IMR-90 (cell line): Measurements from ENCODE around the gene DSC2. TPM values are rescaled to one million over a fixed set of nuclear protein-coding genes. Genes with fewer than 3 reads are reported as not detected.

Experiments
- ATAC-seq: fragments of 200-7000 bp; cut with Tn5 transposase; 2 replicates; pipeline ENCODE4 v1.9.1; 2020; ENCODE audit warnings: low read depth, mild to moderate bottlenecking, moderate library complexity
- BruUV-seq: library from RNA; stranded (reverse); fragments of 400-500 nt; replicated peaks from 2 replicates; lab custom pipeline; 2021; lab: Mats Ljungman, UMichigan
- CTCF ChIA-PET: fragments of 300-600 bp; formaldehyde crosslinking; extraction: SDS; loops from one replicate; lab custom pipeline; 2021; ENCODE audit warnings: antibody characterized with exemption; lab: Yijun Ruan, JAX
- POLR2A ChIA-PET: fragments of 300-600 bp; sonication (Branson Sonifier 250); formaldehyde crosslinking; loops from one replicate; lab custom pipeline; 2022; ENCODE audit warnings: antibody characterized with exemption; ENCODE audit not compliant: unreplicated experiment; lab: Charles Lee
- DNase-seq: peaks from one replicate; pipeline ENCODE4 v3.0.0; 2013
- H2AFZ ChIP-seq: replicated peaks from 2 replicates; pipeline ENCODE3; 2013; ENCODE audit warnings: low read length, mild to moderate bottlenecking; ENCODE audit not compliant: poor library complexity
- H2AK5ac ChIP-seq: 2 replicates; pipeline ENCODE4 v1.6.1; 2013; ENCODE audit warnings: low read depth, low read length, inconsistent platforms
- H2AK9ac ChIP-seq: replicated peaks from 2 replicates; pipeline ENCODE3; 2013; ENCODE audit warnings: mild to moderate bottlenecking, low read depth, low read length, moderate library complexity; ENCODE audit not compliant: poor library complexity
- H2BK120ac ChIP-seq: 2 replicates; pipeline ENCODE4 v1.6.1; 2013; ENCODE audit warnings: low read depth, low read length, inconsistent platforms
- H2BK15ac ChIP-seq: 3 replicates; pipeline ENCODE4 v1.6.1; 2013; ENCODE audit warnings: low read depth, low read length, inconsistent platforms
- H2BK20ac ChIP-seq: 2 replicates; pipeline ENCODE4 v1.6.1; 2013; ENCODE audit warnings: low read depth, mild to moderate bottlenecking, inconsistent platforms, low read length, moderate library complexity
- H2BK5ac ChIP-seq: 2 replicates; pipeline ENCODE4 v1.6.1; 2013; ENCODE audit warnings: mild to moderate bottlenecking, low read depth, low read length, inconsistent platforms; ENCODE audit not compliant: poor library complexity, severe bottlenecking
- H3K14ac ChIP-seq: replicated peaks from 2 replicates; pipeline ENCODE4 v1.6.1; 2013; ENCODE audit warnings: low read depth, low read length, inconsistent platforms
- H3K18ac ChIP-seq: 2 replicates; pipeline ENCODE4 v1.6.1; 2013; ENCODE audit warnings: low read depth, low read length, control low read depth
- H3K23ac ChIP-seq: 2 replicates; pipeline ENCODE4 v1.6.1; 2013; ENCODE audit warnings: low read depth, low read length, inconsistent platforms
- H3K27ac ChIP-seq: 2 replicates; pipeline ENCODE4 v1.5.1; 2013; ENCODE audit warnings: mild to moderate bottlenecking, control low read depth, low read length; ENCODE audit not compliant: insufficient read depth
- H3K27me3 ChIP-seq: 2 replicates; pipeline ENCODE4 v1.6.1; 2013; ENCODE audit warnings: low read length; ENCODE audit not compliant: control insufficient read depth, insufficient read depth
- H3K36me3 ChIP-seq: 2 replicates; pipeline ENCODE4 v1.6.1; 2013; ENCODE audit warnings: low read length, mixed read lengths; ENCODE audit not compliant: control insufficient read depth, insufficient read depth
- H3K4ac ChIP-seq: 2 replicates; pipeline ENCODE4 v1.6.1; 2013; ENCODE audit warnings: low read depth, low read length, inconsistent platforms
- H3K4me1 ChIP-seq: 2 replicates; pipeline ENCODE4 v1.6.1; 2013; ENCODE audit warnings: low read length, mixed read lengths; ENCODE audit not compliant: control insufficient read depth, insufficient read depth
- H3K4me2 ChIP-seq: 2 replicates; pipeline ENCODE4 v1.6.1; 2013; ENCODE audit warnings: low read depth, mild to moderate bottlenecking, control low read depth, low read length, moderate library complexity
- H3K4me3 ChIP-seq: 2 replicates; pipeline ENCODE4 v1.5.1; 2013; ENCODE audit warnings: low read depth, mild to moderate bottlenecking, control low read depth, low read length, moderate library complexity; ENCODE audit not compliant: insufficient read depth
- H3K56ac ChIP-seq: 2 replicates; pipeline ENCODE4 v1.6.1; 2013; ENCODE audit warnings: low read length, inconsistent platforms; ENCODE audit not compliant: insufficient read depth; ENCODE audit errors: extremely low read depth
- H3K79me1 ChIP-seq, 2 experiments: 2 replicates each; pipeline ENCODE4 v1.6.1; 2013; ENCODE audit warnings: low read length in 2 of 2, inconsistent platforms in 1 of 2, low read depth in 1 of 2
- H3K9ac ChIP-seq: 2 replicates; pipeline ENCODE4 v1.6.1; 2013; ENCODE audit warnings: low read depth, low read length, control low read depth
- H3K9me1 ChIP-seq: 2 replicates; pipeline ENCODE4 v1.6.1; 2013; ENCODE audit warnings: low read length, inconsistent platforms; ENCODE audit not compliant: insufficient read depth
- H3K9me3 ChIP-seq: 2 replicates; pipeline ENCODE4 v1.6.1; 2013; ENCODE audit warnings: low read length; ENCODE audit not compliant: control insufficient read depth, insufficient read depth
- H4K20me1 ChIP-seq: 2 replicates; pipeline ENCODE4 v1.6.1; 2013; ENCODE audit warnings: low read length, inconsistent platforms; ENCODE audit not compliant: insufficient read depth
- H4K5ac ChIP-seq: 2 replicates; pipeline ENCODE4 v1.6.1; 2013; ENCODE audit warnings: mild to moderate bottlenecking, low read depth, low read length, control low read depth
- H4K8ac ChIP-seq, 2 experiments: 2 replicates each; pipeline ENCODE4 v1.6.1; 2013; ENCODE audit warnings: low read depth in 2 of 2, low read length in 2 of 2, control low read depth in 1 of 2, inconsistent platforms in 1 of 2
- H4K91ac ChIP-seq: 2 replicates; pipeline ENCODE4 v1.6.1; 2013; ENCODE audit warnings: low read depth, low read length, inconsistent platforms; ENCODE audit not compliant: insufficient read depth
- BHLHE40 ChIP-seq: fragments of 150-350 bp; IDR thresholded peaks from 2 replicates; pipeline ENCODE4 v1.6.1; 2016; ENCODE audit warnings: mild to moderate bottlenecking, low read depth, low read length
- CEBPB ChIP-seq: IDR thresholded peaks from 2 replicates; pipeline ENCODE4 v1.6.1; 2012; ENCODE audit warnings: low read depth, low read length, improper control_type of control experiment
- CHD1 ChIP-seq: IDR thresholded peaks from 2 replicates; pipeline ENCODE4 v1.6.1; 2012; ENCODE audit warnings: low read depth, low read length, improper control_type of control experiment
- CTCF ChIP-seq: conservative IDR thresholded peaks from 2 replicates; pipeline ENCODE4 v1.5.1; 2012; ENCODE audit warnings: mild to moderate bottlenecking, low read depth, low read length, improper control_type of control experiment
- ELK1 ChIP-seq: fragments of 150-350 bp; IDR thresholded peaks from 2 replicates; pipeline ENCODE4 v1.6.1; 2016; ENCODE audit warnings: low read depth, mild to moderate bottlenecking, low read length, moderate library complexity, borderline replicate concordance
- FOS ChIP-seq: fragments of 150-350 bp; IDR thresholded peaks from 2 replicates; pipeline ENCODE4 v1.6.1; 2016; ENCODE audit warnings: low read depth, low read length
- MAFK ChIP-seq: IDR thresholded peaks from 2 replicates; pipeline ENCODE4 v1.6.1; 2012; ENCODE audit warnings: low read depth, low read length, improper control_type of control experiment
- MAZ ChIP-seq: IDR thresholded peaks from 2 replicates; pipeline ENCODE4 v1.6.1; 2012; ENCODE audit warnings: low read depth, mild to moderate bottlenecking, low read length, improper control_type of control experiment, moderate library complexity, borderline replicate concordance
- MXI1 ChIP-seq: IDR thresholded peaks from 2 replicates; pipeline ENCODE4 v1.6.1; 2012; ENCODE audit warnings: low read depth, mild to moderate bottlenecking, low read length, moderate library complexity, borderline replicate concordance
- NFE2L2 ChIP-seq: fragments of 150-350 bp; IDR thresholded peaks from 2 replicates; pipeline ENCODE4 v1.6.1; 2016; ENCODE audit warnings: low read depth, mild to moderate bottlenecking, low read length
- POLR2A ChIP-seq: IDR thresholded peaks from 2 replicates; pipeline ENCODE4 v1.6.1; 2012; ENCODE audit warnings: mild to moderate bottlenecking, low read depth, low read length
- RAD21 ChIP-seq: IDR thresholded peaks from 2 replicates; pipeline ENCODE4 v1.6.1; 2012; ENCODE audit warnings: low read length, improper control_type of control experiment
- RCOR1 ChIP-seq: IDR thresholded peaks from 2 replicates; pipeline ENCODE4 v1.6.1; 2012; ENCODE audit warnings: mild to moderate bottlenecking, low read length, improper control_type of control experiment; ENCODE audit not compliant: insufficient replicate concordance
- RFX5 ChIP-seq: IDR thresholded peaks from 2 replicates; pipeline ENCODE4 v1.8.0; 2012; ENCODE audit warnings: low read depth, mild to moderate bottlenecking, low read length, moderate library complexity
- SMC3 ChIP-seq: fragments of 150-350 bp; IDR thresholded peaks from 2 replicates; pipeline ENCODE4 v1.6.1; 2016; ENCODE audit warnings: low read depth, mild to moderate bottlenecking, antibody characterized with exemption, low read length, moderate library complexity
- USF2 ChIP-seq: fragments of 150-350 bp; IDR thresholded peaks from 2 replicates; pipeline ENCODE4 v1.6.1; 2017; ENCODE audit warnings: mild to moderate bottlenecking, antibody characterized with exemption, low read length, low read depth
- WGBS, 2 experiments: methylation state at CpG; one replicate each; pipeline versions ENCODE4 v1.1.5 to v1.1.7; 2013; ENCODE audit warnings: missing lambda C conversion rate in 2 of 2; ENCODE audit not compliant: insufficient read length in 1 of 2; ENCODE audit errors: extremely low coverage in 2 of 2; 5-methylcytosine and 5-hydroxymethylcytosine counted together
- dilution Hi-C: fragments of 300-500 bp; cut with HindIII; formaldehyde crosslinking; loops from one replicate; pipeline ENCODE4 v1.14.3; 2018; ENCODE audit warnings: low sequenced_read_pairs; ENCODE audit not compliant: unreplicated experiment
- in situ Hi-C: fragments of 300-500 bp; cut with MboI; formaldehyde crosslinking; loops from 3 replicates; pipeline ENCODE4 v1.14.3; 2019; ENCODE audit warnings: low sequenced_read_pairs, inconsistent platforms, mixed read lengths
- intact Hi-C: fragments of 100-400 bp; cut with micrococcal nuclease; formaldehyde crosslinking; loops from 2 replicates; pipeline ENCODE4 v1.10.0; 2022
- polyA plus RNA-seq, 3 experiments: library from polyadenylated mRNA; depleted of rRNA; stranded (reverse); fragments of >200 nt; gene quantifications; 2 replicates each; pipeline ENCODE4 v1.2.3, GENCODE V29; 2012; ENCODE audit warnings: low replicate concordance in 1 of 3
- total RNA-seq: library from RNA; depleted of rRNA; stranded (reverse); fragments of >200 nt; gene quantifications from 2 replicates; pipeline ENCODE4 v1.2.3, GENCODE V29; 2012

DSC2 gene
- total and polyA plus RNA-seq, 2 of the 4 experiments (the other 2 are of a cell fraction), result not detected

DNA sequence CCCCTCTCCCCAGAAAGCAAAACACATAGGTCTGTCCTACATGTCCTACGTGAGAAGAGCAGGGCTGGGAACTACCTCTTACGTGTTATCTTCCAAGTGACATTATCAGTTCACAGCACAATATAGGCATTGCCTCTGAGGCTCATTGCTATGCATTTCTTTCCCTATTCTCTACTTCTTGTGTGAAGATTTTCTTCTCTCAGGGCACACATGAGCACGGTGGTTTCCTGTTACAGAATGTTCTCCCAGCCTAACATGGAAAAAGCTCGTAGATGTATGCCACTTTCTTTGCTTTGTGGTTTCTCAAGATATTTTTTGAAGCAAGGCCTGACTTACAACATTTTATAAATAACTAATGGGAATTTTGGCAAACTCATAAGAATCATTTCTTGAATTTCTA, 40.3 kb downstream of the DSC2 start:
- H2AK9ac ChIP-seq, result no peak overlapping the region
- H2BK5ac ChIP-seq, result no peak overlapping the region
- H2BK15ac ChIP-seq, result no peak overlapping the region
- H4K5ac ChIP-seq, result no peak overlapping the region
- CTCF ChIA-PET, result no interaction called here
- in situ Hi-C loops (no loop called here), dilution Hi-C loops (no loop called here), intact Hi-C loops (no loop called here)
- no peaks in the 10 kb centered on the region for H3K36me3 ChIP-seq
- H3K4me1 ChIP-seq, result no peaks in the 10 kb centered on the region
- no peaks in the 10 kb centered on the region for H3K27me3 ChIP-seq
- no peaks in the 10 kb centered on the region for H3K9me1 ChIP-seq
- H3K27ac ChIP-seq, result no peak overlapping the region
- H3K9me3 ChIP-seq, result no peaks in the 10 kb centered on the region
- no peak overlapping the region for H3K18ac ChIP-seq
- H3K4me3 ChIP-seq, result no peak overlapping the region
- no TSS peak for BruUV-seq
- no peak overlapping the region for H2BK120ac ChIP-seq
- TF ChIP-seq RAD21 (no peak), MAZ (no peak), CTCF (no peak), ELK1 (no peak), NFE2L2 (no peak), CEBPB (no peak), POLR2A (no peak), USF2 (no peak), BHLHE40 (no peak), FOS (no peak), MXI1 (no peak), MAFK (no peak), RFX5 (no peak), CHD1 (no peak), SMC3 (no peak), RCOR1 (no peak)
- H4K20me1 ChIP-seq, result no peaks in the 10 kb centered on the region
- H2AK5ac ChIP-seq, result no peak overlapping the region
- H3K56ac ChIP-seq, result no peak overlapping the region
- no peak overlapping the region for H4K8ac ChIP-seq
- no peak overlapping the region for H4K91ac ChIP-seq
- WGBS, 2 experiments, result no CpG with 5 or more reads among the region's 4 CpGs
- no peak overlapping the region for H3K23ac ChIP-seq
- no peaks in the 10 kb centered on the region for H3K79me1 ChIP-seq
- no peak overlapping the region for H3K14ac ChIP-seq
- H3K4ac ChIP-seq, result no peak overlapping the region
- DNase-seq (no peak), ATAC-seq (no peak)
- H3K4me2 ChIP-seq, result no peak overlapping the region
- POLR2A ChIA-PET, result no interaction called here
- no peak overlapping the region for H2AFZ ChIP-seq
- H2BK20ac ChIP-seq, result no peak overlapping the region
- no peak overlapping the region for H3K9ac ChIP-seq
